HTERT RPE-1 (cell line): Measurements from ENCODE around the gene GUCA2B.

Experiments used
- in situ Hi-C: fragments of 300-500 bp; cut with MboI; formaldehyde crosslinking; loops from 4 replicates; pipeline ENCODE4 v1.14.3; 2020; ENCODE audit warnings: low sequenced_read_pairs

The GUCA2B gene

DNA sequence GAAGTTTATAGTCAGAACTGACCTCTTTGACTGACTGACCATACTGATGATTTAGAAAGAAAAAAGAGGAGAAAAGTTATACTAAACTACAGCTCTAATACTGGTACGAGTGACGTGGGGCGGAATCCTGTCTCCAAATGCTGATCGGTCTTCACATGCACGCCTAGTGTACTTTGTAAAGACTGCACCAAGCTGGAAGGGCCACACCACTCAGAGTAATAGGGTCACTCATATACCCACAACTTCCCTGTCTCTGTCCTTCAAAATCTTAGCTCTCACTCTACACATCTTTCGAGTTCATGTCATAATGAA, 30.7 kb downstream of the GUCA2B start:
- in situ Hi-C loops: no loop called here

DNA sequence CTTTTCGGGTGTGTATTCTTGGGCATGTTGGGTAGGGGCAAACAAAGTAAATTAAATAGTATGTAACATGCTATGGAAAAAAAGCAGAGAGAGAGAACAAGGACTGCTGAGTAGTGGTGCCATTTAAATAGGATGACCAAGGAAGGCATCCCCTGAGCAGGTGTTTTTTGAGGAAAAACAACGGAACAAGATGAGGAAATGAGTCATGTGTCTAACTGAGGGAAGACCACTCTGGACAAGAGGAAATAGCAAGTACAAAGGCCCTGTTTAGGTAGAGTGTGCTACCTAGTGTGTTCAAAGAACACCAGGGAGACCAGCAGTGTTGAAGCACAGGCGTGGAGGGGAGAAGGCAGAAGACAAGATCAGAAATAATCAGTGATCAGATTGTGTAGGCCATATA, 31.4 kb downstream of the GUCA2B start:
- in situ Hi-C loops: no loop called here

DNA sequence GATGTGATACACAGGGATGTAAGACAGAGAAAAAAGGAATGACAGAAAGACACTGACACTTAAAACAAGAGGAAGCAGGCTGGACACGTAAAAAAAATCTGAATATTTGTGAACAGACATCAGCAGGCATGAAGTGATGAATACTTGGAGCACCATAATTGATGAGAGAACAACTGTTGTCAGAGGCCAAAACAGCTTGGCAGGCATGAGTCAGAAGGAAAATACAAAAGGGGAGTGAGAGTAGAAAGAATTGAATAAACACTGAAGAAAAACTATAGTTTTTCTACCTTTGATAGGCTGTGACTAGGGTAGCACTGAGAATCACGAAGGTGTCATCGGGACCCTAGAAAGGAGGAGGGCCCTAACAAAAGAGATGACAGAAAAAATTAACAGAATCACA, 32.9 kb downstream of the GUCA2B start:
- in situ Hi-C loops: no loop called here

DNA sequence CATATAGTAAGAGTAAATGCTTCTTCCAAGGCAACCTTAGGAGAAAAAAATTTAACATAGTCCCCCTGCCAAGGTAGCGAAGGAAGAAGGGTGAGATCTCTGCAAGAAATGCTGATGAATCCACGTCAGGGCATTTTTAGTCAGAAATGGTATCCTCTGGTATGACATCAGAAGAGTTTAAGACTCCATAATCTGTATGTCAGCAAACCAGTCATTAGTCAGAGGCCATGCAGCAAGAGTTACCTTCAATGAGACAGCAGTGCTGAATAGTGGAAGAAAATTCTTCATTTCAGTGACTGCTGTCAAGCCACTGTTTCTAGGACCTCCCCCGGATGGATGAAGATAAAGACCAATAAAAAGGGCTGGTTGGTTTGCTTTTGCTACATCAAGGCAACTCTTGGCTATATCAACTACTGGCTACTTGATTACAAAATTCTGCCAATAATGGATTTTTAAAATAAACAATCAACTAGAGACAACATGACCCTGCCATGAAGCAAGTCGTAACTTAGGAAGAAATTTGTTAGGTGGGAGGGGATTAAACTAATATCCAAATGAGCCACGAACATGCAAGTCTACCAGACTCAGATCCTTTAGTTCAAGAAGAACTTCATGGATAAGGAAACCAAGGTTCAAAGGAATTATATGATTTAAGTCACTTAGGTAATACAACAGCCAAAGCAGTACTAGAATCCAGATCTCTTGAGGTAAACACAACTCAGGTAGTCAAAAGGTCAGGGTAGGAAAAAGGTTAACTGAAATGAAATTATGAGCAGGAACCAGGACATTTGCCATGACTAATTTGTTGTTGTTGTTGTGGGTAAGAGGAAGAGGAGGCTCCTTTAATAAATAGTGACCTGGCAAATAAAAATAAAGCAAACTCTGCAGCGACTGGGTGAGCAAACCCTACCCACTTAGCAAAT, 37.0 kb downstream of the GUCA2B start:
- in situ Hi-C loops: no loop called here

DNA sequence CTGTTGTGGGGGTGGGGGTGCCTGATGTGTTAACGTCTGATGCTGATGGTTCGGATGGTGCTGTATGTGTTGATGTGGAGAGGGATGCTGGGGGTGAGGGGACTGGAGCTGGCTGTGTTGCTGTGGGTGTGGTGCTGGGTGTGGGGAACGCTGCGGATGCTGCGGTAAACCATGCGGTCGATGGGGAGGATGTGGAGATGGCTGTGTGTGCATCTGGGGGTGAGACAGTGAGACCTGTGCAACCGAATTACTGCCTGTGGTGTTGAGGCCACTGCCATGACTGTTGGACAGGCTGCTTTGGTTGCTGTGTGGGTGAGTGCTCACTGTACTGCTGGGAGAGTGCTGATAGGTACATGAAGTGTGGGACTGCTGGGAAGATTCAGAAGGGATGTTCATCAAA, 38.1 kb downstream of the GUCA2B start:
- in situ Hi-C loops: no loop called here

DNA sequence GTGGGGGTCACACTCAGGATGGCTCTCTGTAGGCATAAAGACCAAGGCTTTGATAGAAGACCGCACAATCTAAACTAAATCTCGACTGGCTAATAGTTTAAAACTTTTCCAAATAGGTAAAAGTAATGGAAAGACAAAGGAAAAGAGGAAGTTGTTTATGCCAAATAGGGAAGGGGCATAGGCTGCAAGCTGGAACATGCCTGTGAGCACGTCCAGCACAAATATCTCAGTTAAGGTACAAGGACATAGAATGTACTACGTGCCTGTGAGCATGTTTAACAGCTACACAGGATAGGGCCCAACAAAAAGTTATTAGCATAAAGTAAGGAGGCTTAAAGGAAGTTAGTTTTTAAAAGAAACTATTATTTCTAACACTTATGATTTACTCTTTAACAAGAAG, 38.9 kb downstream of the GUCA2B start:
- in situ Hi-C loops: no loop called here

DNA sequence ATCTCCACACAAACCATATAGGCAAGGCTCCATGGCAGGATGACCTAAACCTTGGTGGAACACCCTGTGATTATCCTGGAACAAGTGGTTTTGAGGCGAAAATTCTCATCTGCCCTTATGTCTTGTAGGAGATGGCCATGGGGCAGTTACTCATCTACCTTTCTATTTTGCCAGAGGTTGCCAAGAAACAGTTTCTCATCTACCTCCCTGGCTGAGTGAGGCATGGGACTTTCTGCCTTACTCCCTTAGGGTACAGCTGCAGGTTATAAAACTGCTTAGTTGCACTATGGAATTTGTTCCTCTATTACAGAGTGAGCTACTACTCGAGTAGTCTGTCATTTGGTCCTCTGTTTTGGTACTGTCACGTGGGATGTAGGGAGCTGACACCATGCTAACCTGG, 42.6 kb downstream of the GUCA2B start:
- in situ Hi-C loops: no loop called here

DNA sequence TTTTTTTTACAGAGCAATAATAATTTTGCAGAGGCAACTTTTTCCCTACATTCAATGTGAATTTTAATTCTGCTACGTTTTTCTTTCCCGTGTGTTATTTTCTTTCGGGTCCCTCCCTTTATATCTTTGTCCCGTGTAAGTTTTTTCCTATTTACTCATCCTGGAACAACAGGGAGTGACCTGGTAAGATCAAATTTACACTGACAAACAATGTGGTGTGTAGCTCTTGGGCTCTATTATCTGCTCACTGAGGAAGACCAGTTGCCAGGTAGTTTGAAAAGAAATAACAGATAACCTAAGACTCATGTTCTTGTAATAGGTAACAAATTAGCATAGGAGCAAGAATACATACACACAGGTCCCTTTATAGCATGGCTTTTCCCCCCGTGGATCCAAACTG, 45.0 kb downstream of the GUCA2B start:
- in situ Hi-C loops: no loop called here

DNA sequence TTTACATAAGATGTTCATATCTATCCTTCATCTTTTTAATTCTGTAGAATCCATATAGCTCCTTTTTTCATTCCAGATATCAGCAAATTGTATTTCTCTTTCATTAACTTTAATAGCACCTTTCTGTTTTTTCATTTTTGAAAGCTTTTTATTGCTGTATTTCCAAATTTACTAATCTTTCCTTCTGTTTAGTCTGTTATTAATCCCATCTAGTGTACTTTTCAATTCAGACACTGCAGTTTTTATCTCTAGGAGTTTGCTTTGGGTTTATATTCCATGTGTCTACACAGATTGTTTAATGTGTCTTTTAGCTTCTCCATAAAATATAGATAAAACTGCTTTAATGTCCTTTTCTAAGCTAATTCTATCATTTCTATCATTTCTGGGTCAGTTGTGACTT, 48.8 kb downstream of the GUCA2B start:
- in situ Hi-C loops: no loop called here
